Nephron progenitor cell (in vitro differentiated cells): ENCODE results near the gene CACNA2D4.

Experiments
- DNase-seq: peaks from one replicate; pipeline ENCODE4 v3.0.0; 2021
- H3K27ac Mint-ChIP-seq: 2 replicates; pipeline ENCODE4 v1.8.0; 2021; ENCODE audit warnings: mild to moderate bottlenecking, moderate library complexity, mixed read lengths
- H3K27me3 Mint-ChIP-seq: 2 replicates; pipeline ENCODE4 v1.8.0; 2021; ENCODE audit warnings: mild to moderate bottlenecking, low read depth, mixed read lengths; ENCODE audit not compliant: poor library complexity
- H3K36me3 Mint-ChIP-seq: 2 replicates; pipeline ENCODE4 v1.8.0; 2021; ENCODE audit warnings: low read depth, mixed read lengths
- H3K4me1 Mint-ChIP-seq: 2 replicates; pipeline ENCODE4 v1.8.0; 2021; ENCODE audit warnings: mixed read lengths
- H3K4me3 Mint-ChIP-seq: 2 replicates; pipeline ENCODE4 v1.8.0; 2021; ENCODE audit warnings: mild to moderate bottlenecking, moderate library complexity, mixed read lengths
- H3K9me3 Mint-ChIP-seq: 2 replicates; pipeline ENCODE4 v1.8.0; 2021; ENCODE audit warnings: mild to moderate bottlenecking, moderate library complexity, mixed read lengths
- CTCF ChIP-seq: fragments of 200-600 bp; sonication (generic); IDR thresholded peaks from 2 replicates; pipeline ENCODE4 v1.5.0; 2021; ENCODE audit warnings: antibody characterized with exemption

The CACNA2D4 gene

GRCh38 chr12:1857821-1858220 lies 60.6 kb downstream of the CACNA2D4 start:
- no peak for TF ChIP-seq CTCF
- Mint-ChIP-seq H3K4me3 (no peak overlapping the region), H3K4me1 (peaks cover 5% of the 10 kb centered on the region), H3K27ac (peak overlapping the region; percentile 16), H3K36me3 (no peaks in the 10 kb centered on the region), H3K27me3 (peaks cover 31% of the 10 kb centered on the region), H3K9me3 (no peaks in the 10 kb centered on the region)
- no peak for DNase-seq

- Mint-ChIP-seq H3K36me3 (no peaks in the 10 kb centered on the region), H3K4me1 (peaks cover 5% of the 10 kb centered on the region), H3K4me3 (no peak overlapping the region), H3K9me3 (no peaks in the 10 kb centered on the region), H3K27ac (no peak overlapping the region), H3K27me3 (peaks cover 28% of the 10 kb centered on the region)
- no peak for DNase-seq
- no peak for TF ChIP-seq CTCF
Measured at GRCh38 chr12:1857086-1857485, 61.4 kb downstream of the CACNA2D4 start.

GRCh38 chr12:1855241-1855640 lies 63.2 kb downstream of the CACNA2D4 start:
- Mint-ChIP-seq H3K36me3 (no peaks in the 10 kb centered on the region), H3K9me3 (no peaks in the 10 kb centered on the region), H3K4me1 (peaks cover 5% of the 10 kb centered on the region), H3K27me3 (peaks cover 25% of the 10 kb centered on the region), H3K4me3 (no peak overlapping the region), H3K27ac (no peak overlapping the region)
- TF ChIP-seq CTCF, result no peak
- DNase-seq, result no peak

- Mint-ChIP-seq H3K4me1 (peaks cover 9% of the 10 kb centered on the region), H3K27me3 (peaks cover 25% of the 10 kb centered on the region), H3K36me3 (no peaks in the 10 kb centered on the region), H3K27ac (no peak overlapping the region), H3K9me3 (no peaks in the 10 kb centered on the region), H3K4me3 (no peak overlapping the region)
- no peak for DNase-seq
- TF ChIP-seq CTCF, result no peak
Measured at GRCh38 chr12:1853716-1854115, 64.7 kb downstream of the CACNA2D4 start.

- Mint-ChIP-seq H3K9me3 (no peaks in the 10 kb centered on the region), H3K4me3 (no peak overlapping the region), H3K4me1 (peaks cover 19% of the 10 kb centered on the region), H3K27ac (no peak overlapping the region), H3K36me3 (no peaks in the 10 kb centered on the region), H3K27me3 (peaks cover 22% of the 10 kb centered on the region)
- TF ChIP-seq CTCF, result no peak
- no peak for DNase-seq
Measured at GRCh38 chr12:1852076-1852475, 66.4 kb downstream of the CACNA2D4 start.

- Mint-ChIP-seq H3K4me3 (no peak overlapping the region), H3K27me3 (peaks cover 24% of the 10 kb centered on the region), H3K36me3 (no peaks in the 10 kb centered on the region), H3K9me3 (no peaks in the 10 kb centered on the region), H3K27ac (no peak overlapping the region), H3K4me1 (peaks cover 19% of the 10 kb centered on the region)
- DNase-seq, result no peak
- no peak for TF ChIP-seq CTCF
Measured at GRCh38 chr12:1851151-1851701, 67.2 kb downstream of the CACNA2D4 start.
